Measurements from ENCODE around the gene ABCC8.

- TF ChIP-seq CTCF (IDR thresholded peaks at IDR 0.05) (no peak), RAD21 (IDR thresholded peaks at IDR 0.05; ENCODE audit: low read length) (no peak), USF1 (IDR thresholded peaks at IDR 0.05; ENCODE audit: borderline replicate concordance, low read depth) (no peak), GATA2 (CRISPR knock-in tag; IDR thresholded peaks at IDR 0.05) (no peak), MXI1 (IDR thresholded peaks at IDR 0.05; ENCODE audit: low read depth, low read length) (no peak), FOSL2 (IDR thresholded peaks at IDR 0.05; ENCODE audit: borderline replicate concordance, low read depth) (no peak), NFIC (IDR thresholded peaks at IDR 0.05; ENCODE audit: borderline replicate concordance) (no peak), SIN3A (IDR thresholded peaks at IDR 0.05; ENCODE audit: borderline replicate concordance, low read depth, low read length) (no peak), MAX (IDR thresholded peaks at IDR 0.05; ENCODE audit: low read depth) (no peak), GABPA (IDR thresholded peaks at IDR 0.05; ENCODE audit: low read depth) (no peak), FOXM1 (IDR thresholded peaks at IDR 0.05; ENCODE audit: low read depth) (no peak), FOXJ3 (CRISPR knock-in tag; IDR thresholded peaks at IDR 0.05) (no peak), ELF1 (IDR thresholded peaks at IDR 0.05) (no peak), REST (IDR thresholded peaks at IDR 0.05; ENCODE audit: low read depth, low read length) (no peak)
Observed at GRCh38 chr11:17418444-17419081, 58.1 kb downstream of the ABCC8 start.

Measured in SK-N-SH (cell line).